Muscle layer of colon (tissue), 2 donors: ENCODE results near the gene SPEN.

Experiments
- H3K27ac ChIP-seq: one replicate; pipeline ENCODE4 v1.7.0; 2013; ENCODE audit warnings: low read depth, mild to moderate bottlenecking, low read length, moderate library complexity
- H3K27me3 ChIP-seq, 2 donors: one replicate each; pipeline ENCODE4 v1.7.0; 2013; ENCODE audit warnings: low read length in 2 of 2, mild to moderate bottlenecking in 2 of 2; ENCODE audit not compliant: insufficient read depth in 2 of 2, control insufficient read depth in 1 of 2
- H3K36me3 ChIP-seq: one replicate; pipeline ENCODE4 v1.7.0; 2013; ENCODE audit warnings: mild to moderate bottlenecking, low read length; ENCODE audit not compliant: insufficient read depth
- H3K4me1 ChIP-seq: one replicate; pipeline ENCODE4 v1.7.0; 2013; ENCODE audit warnings: mild to moderate bottlenecking, low read length; ENCODE audit not compliant: insufficient read depth
- H3K4me3 ChIP-seq, 2 donors: one replicate each; pipeline ENCODE4 v1.7.0; 2013; ENCODE audit warnings: low read length in 2 of 2, low read depth in 1 of 2, mild to moderate bottlenecking in 1 of 2, moderate library complexity in 1 of 2
- H3K9ac ChIP-seq: one replicate; pipeline ENCODE4 v1.7.0; 2013; ENCODE audit warnings: low read length
- H3K9me3 ChIP-seq: one replicate; pipeline ENCODE4 v1.7.0; 2013; ENCODE audit warnings: mild to moderate bottlenecking, low read length
- donor health status: abdominal sarcoma.
- donor health status: Adenocarcinoma of cecum.

The SPEN gene

DNA sequence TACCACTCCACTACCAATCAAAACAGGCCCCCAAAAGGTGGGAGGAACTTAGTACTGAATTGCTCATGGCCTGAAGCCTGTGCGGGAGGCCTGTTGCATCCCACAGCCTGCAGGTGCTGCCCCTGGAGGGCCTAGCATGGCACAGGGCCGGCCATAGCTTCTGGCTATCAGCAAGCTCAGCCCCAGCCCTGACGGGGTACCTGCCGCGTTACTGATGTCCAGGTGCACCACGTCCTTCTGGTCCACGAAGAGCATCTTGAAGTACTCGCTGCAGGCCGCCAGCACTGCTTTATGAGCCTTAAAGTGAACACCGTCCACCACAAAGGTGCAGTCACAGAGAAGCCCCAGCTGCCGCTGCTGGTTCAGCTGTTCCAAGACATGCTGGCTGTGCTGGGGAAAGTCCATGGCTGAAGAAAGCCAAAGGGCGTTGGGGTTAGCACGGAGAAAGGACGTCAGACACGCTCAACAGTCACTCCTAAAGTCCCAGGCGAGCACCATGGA, 100.6 kb downstream of the SPEN start:
- H3K36me3 ChIP-seq: peaks cover 31% of the 10 kb centered on the region
- peaks cover 47% of the 10 kb centered on the region for H3K4me1 ChIP-seq
- H3K9me3 ChIP-seq: no peaks in the 10 kb centered on the region
- no peak overlapping the region for H3K4me3 ChIP-seq
- H3K27ac ChIP-seq: no peak overlapping the region
- H3K9ac ChIP-seq: peak overlapping the region; percentile 30
- no peaks in the 10 kb centered on the region for H3K27me3 ChIP-seq

GRCh38 chr1:15948595-15949452, 101.3 kb downstream of the SPEN start:
- Histone ChIP-seq H3K27ac (peak overlapping the region; percentile 88), H3K27me3 (no peaks in the 10 kb centered on the region), H3K9me3 (no peaks in the 10 kb centered on the region), H3K4me3 (peak overlapping the region in 1 of 2 donors; percentile 49), H3K9ac (peak overlapping the region; percentile 46), H3K4me1 (peaks cover 52% of the 10 kb centered on the region), H3K36me3 (peaks cover 25% of the 10 kb centered on the region)

DNA sequence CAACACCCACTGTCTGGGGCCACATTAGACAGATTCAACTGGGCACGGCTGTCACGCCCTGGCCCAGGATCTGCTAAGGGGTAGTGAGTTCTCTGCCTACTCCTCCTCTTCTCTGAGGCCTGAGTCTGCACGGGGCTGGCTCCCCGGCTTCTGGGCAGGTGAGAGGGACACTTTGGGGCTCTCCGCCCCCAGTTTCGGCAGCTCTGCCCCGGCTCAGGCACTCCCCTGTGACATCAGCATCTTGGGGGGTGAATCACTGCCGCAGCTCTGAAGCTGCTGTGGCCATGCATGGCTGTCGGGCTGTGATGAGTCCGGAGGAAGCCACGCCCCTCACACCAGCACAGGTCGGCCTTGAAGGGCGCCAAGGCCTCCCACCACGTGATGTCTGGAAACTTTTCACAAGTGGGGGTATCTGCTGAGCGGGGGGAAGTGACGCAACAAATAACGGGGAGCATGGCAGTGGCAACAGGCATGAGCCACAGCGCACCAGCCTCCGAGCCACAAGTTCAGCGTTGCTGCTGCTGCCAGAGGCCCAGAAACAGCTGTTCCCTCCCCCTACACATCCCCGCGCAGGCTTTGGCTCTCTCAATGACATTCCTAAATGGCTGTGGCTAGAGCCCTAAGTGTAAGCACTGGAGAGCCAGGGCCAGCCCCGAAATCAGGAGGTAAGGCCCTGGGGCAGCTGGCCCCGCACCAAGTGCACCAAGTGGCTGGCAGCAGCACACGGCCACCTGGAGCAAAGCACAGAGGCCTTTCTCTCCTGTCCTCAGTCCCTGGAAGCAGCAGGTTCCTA, 102.1 kb downstream of the SPEN start:
- Histone ChIP-seq H3K9me3 (no peaks in the 10 kb centered on the region), H3K4me1 (peaks cover 52% of the 10 kb centered on the region), H3K27me3 (no peaks in the 10 kb centered on the region), H3K27ac (peak overlapping the region; percentile 88), H3K9ac (peak overlapping the region; percentile 46), H3K4me3 (peak overlapping the region in 1 of 2 donors; percentile 49), H3K36me3 (peaks cover 25% of the 10 kb centered on the region)

DNA sequence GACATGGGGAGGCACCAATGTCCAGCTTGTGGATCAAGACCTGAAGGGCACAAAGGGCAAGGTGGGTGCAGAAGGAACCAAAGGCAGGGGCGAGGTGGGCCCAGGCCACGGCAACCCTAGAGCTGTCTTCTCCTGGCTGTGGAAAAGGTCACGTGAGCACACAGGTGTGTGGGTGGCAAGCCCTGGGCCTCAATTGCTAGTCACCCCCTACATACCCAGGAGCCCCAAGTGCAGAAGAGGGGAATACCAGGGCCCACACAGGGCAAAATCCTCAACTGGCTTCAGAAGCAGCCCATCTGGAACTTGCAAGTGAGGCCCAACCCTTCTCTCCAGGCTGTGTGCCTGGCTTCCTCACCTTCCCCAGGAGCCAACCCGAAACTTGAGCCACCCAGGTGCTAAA, 102.8 kb downstream of the SPEN start:
- Histone ChIP-seq H3K4me3 (peak overlapping the region in 1 of 2 donors; percentile 49), H3K36me3 (peaks cover 21% of the 10 kb centered on the region), H3K27ac (peak overlapping the region; percentile 88)

GRCh38 chr1:15950763-15951295, 103.3 kb downstream of the SPEN start:
- Histone ChIP-seq H3K9ac (no peak overlapping the region), H3K36me3 (peaks cover 16% of the 10 kb centered on the region), H3K4me3 (peak overlapping the region; percentile 7 to 49), H3K27ac (peak overlapping the region; percentile 88), H3K9me3 (no peaks in the 10 kb centered on the region), H3K27me3 (no peaks in the 10 kb centered on the region), H3K4me1 (peaks cover 55% of the 10 kb centered on the region)

More for the DNA sequence above, 102.8 kb downstream of the SPEN start:
- H3K27me3 ChIP-seq: no peaks in the 10 kb centered on the region
- peaks cover 52% of the 10 kb centered on the region for H3K4me1 ChIP-seq
- no peaks in the 10 kb centered on the region for H3K9me3 ChIP-seq
- H3K9ac ChIP-seq: peak overlapping the region; percentile 46

- Histone ChIP-seq H3K4me3 (no peak overlapping the region), H3K9ac (no peak overlapping the region), H3K4me1 (peaks cover 62% of the 10 kb centered on the region), H3K27me3 (no peaks in the 10 kb centered on the region), H3K9me3 (no peaks in the 10 kb centered on the region), H3K36me3 (peaks cover 8% of the 10 kb centered on the region), H3K27ac (peak overlapping the region; percentile 88)
These were observed 104.0 kb downstream of the SPEN start for GRCh38 chr1:15951341-15952153.

GRCh38 chr1:15952317-15953258, 105.1 kb downstream of the SPEN start:
- Histone ChIP-seq H3K9ac (no peak overlapping the region), H3K27me3 (no peaks in the 10 kb centered on the region), H3K4me1 (peaks cover 63% of the 10 kb centered on the region), H3K27ac (no peak overlapping the region), H3K4me3 (no peak overlapping the region), H3K9me3 (no peaks in the 10 kb centered on the region), H3K36me3 (peaks cover 6% of the 10 kb centered on the region)

DNA sequence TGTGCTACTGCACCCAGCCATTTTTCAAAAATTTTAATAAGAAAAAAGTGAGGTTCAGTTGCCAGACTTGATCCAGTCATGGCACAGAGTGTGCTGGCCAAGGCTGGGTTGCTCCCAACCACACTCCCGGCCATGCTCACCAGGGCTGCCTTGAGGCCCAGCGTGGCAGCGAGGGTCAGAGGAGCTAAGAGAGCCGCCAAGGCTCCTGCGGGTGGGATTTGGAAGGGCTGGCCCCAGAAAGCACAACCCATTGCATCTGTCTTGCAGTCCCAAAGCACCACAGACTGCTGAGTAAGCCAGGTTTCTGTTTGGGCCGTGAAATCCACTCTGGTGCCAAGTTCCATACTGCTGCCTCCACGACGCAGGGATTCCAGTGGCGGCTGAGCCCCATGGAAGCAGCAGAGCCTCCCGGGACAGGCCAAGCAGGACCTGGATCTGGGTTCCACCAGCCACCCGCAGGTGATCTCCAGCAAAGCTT, 105.8 kb downstream of the SPEN start:
- no peak overlapping the region for H3K9ac ChIP-seq
- H3K4me3 ChIP-seq: no peak overlapping the region
- no peaks in the 10 kb centered on the region for H3K9me3 ChIP-seq
- no peak overlapping the region for H3K27ac ChIP-seq
- no peaks in the 10 kb centered on the region for H3K27me3 ChIP-seq
- H3K4me1 ChIP-seq: peaks cover 68% of the 10 kb centered on the region
- no peaks in the 10 kb centered on the region for H3K36me3 ChIP-seq

GRCh38 chr1:15953791-15954241, 106.3 kb downstream of the SPEN start:
- no peaks in the 10 kb centered on the region for H3K36me3 ChIP-seq
- no peak overlapping the region for H3K27ac ChIP-seq
- no peaks in the 10 kb centered on the region for H3K27me3 ChIP-seq
- H3K4me3 ChIP-seq: no peak overlapping the region
- H3K9ac ChIP-seq: no peak overlapping the region
- H3K4me1 ChIP-seq: peaks cover 68% of the 10 kb centered on the region
- H3K9me3 ChIP-seq: no peaks in the 10 kb centered on the region

DNA sequence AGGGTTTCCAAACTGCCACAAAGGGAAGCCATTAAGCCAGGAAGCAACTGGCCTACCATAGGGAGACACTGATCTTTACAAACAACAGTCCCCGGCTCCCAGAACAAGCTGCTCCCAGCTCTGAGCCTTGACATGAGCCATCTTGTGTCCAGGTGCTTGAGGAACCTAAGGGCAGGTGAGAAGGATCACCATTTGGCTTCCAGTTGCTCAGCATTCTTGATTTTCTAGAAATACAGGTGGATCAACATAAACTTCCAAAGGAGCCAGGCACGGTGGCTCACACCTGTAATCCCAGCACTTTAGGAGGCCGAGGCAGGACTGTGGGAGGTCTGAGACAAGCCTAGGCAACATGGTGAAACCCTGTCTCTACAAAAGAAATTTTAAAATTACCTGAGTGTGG, 106.8 kb downstream of the SPEN start:
- no peak overlapping the region for H3K4me3 ChIP-seq
- no peak overlapping the region for H3K9ac ChIP-seq
- H3K36me3 ChIP-seq: no peaks in the 10 kb centered on the region
- H3K27ac ChIP-seq: no peak overlapping the region
- peaks cover 63% of the 10 kb centered on the region for H3K4me1 ChIP-seq
- no peaks in the 10 kb centered on the region for H3K9me3 ChIP-seq
- H3K27me3 ChIP-seq: no peaks in the 10 kb centered on the region
